Ovary (tissue), 9 donors: ENCODE measurements around the gene OR2D2. TPM values are rescaled to one million over a fixed set of nuclear protein-coding genes. Genes with fewer than 3 reads are reported as not detected.

Source experiments
- DNase-seq, 5 donors: peaks; one replicate each; pipeline ENCODE4 v3.0.0-alpha.2; 2019 to 2020
- H3K27ac ChIP-seq, 2 donors: fragments of 200-600 bp; one replicate each; pipeline versions ENCODE4 v1.5.1 to v1.8.0; 2019 to 2022
- H3K27me3 ChIP-seq: fragments of 200-600 bp; one replicate; pipeline ENCODE4 v1.8.0; 2022
- H3K36me3 ChIP-seq: fragments of 200-600 bp; sonication (generic); one replicate; pipeline ENCODE4 v1.5.1; 2019
- H3K4me1 ChIP-seq: one replicate; pipeline ENCODE4 v1.8.1; 2013; ENCODE audit warnings: mild to moderate bottlenecking, moderate library complexity; ENCODE audit not compliant: insufficient read depth
- H3K4me3 ChIP-seq: fragments of 200-600 bp; sonication (generic); one replicate; pipeline ENCODE4 v1.5.1; 2017
- H3K9me3 ChIP-seq, 2 donors: fragments of 200-600 bp in 1 of 2; sonication (generic) in 1 of 2; one replicate each; pipeline versions ENCODE4 v1.5.1 to v1.8.1; 2013 to 2019; ENCODE audit warnings: mild to moderate bottlenecking in 1 of 2, moderate library complexity in 1 of 2
- EP300 ChIP-seq: sonication (generic); formaldehyde crosslinking; IDR thresholded peaks from one replicate; pipeline ENCODE4 v1.6.1; 2017; ENCODE audit warnings: antibody characterized with exemption
- POLR2A ChIP-seq: fragments of 450-650 bp; IDR thresholded peaks from one replicate; pipeline ENCODE4 v1.6.1; 2017; ENCODE audit warnings: antibody characterized with exemption, mild to moderate bottlenecking, moderate library complexity
- WGBS, 3 donors: extraction: QIAGEN DNeasy Blood & Tissue Kit in 1 of 3; methylation state at CpG; one replicate each; pipeline versions ENCODE4 v1.1.5 to v1.1.7; 2013 to 2017; 5-methylcytosine and 5-hydroxymethylcytosine counted together
- intact Hi-C, 4 donors: fragments of 100-400 bp; cut with DNase I; formaldehyde crosslinking; loops; one replicate each; pipeline versions ENCODE4 v1.11.0 to v1.15.1; 2022 to 2023
- polyA plus RNA-seq, 2 donors: library from polyadenylated mRNA; stranded (reverse); fragments of 200-250 nt in 1 of 2; fragments of 350-450 nt in 1 of 2; fragmentation: Illumina TruSeq in 1 of 2; extraction: RNeasy Lipid Tissue Mini Kit (QIAGEN cat#74804) in 1 of 2; gene quantifications; one replicate each; pipeline ENCODE4 v1.2.3, GENCODE V29; 2013 to 2014
- total RNA-seq, 7 donors: library from RNA; depleted of rRNA in 2 of 7; stranded (reverse); fragments of >200 nt in 2 of 7; fragmentation: NEBNext Ultra II Directional in 3 of 7; extraction: Animal tissue kit (Norgen Biotek cat#: 25700) in 3 of 7; gene quantifications; one replicate each; pipeline versions ENCODE4 v1.1.0 to v1.2.4, GENCODE V29; 2016 to 2023
- TF ChIP-seq, protein P1 (sequence below), 3 donors: fragments of 450-650 bp in 2 of 3; fragments of 200-600 bp in 1 of 3; IDR thresholded peaks; one replicate each; pipeline versions ENCODE4 v1.5.1 to v1.8.0; 2016 to 2022; ENCODE audit warnings: antibody characterized with exemption in 3 of 3, mild to moderate bottlenecking in 1 of 3
- donor health status: DM: no; HTN: no; CAD: no; lungs with moderate emphysema.
- donor health status: DM: no; HTN: no; CAD: no.
- donor health status: Bipolar disorder and iron deficiency.
- donor health status: DM: yes; HTN: yes; CAD: no.
- donor health status: DM: no; HTN: no; CAD: no.
- donor health status: DM: yes; HTN: yes; CAD: no.

The OR2D2 gene
- total and polyA plus RNA-seq, 9 donors, result 0.22 to 0.92 TPM; not detected in 7

DNA sequence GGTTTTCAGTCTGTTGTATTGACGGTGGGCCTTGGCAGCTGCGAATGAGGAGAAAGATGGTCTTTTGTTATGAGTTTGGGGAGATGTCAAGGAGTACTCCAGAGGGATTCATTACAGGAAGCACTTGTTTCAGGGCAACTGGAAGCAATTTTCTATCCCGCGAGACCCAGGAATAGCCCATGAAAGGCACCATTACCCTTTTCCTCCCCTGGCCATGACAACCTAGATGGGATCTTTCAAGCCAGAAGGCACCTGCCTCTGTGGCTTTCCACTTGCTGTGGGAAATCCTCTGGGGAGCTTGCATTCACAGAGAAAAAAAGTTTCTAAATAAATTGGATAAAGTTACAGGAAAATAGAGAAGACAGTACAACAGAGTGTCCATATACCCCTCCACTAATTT, 36.6 kb upstream of the OR2D2 start:
- Histone ChIP-seq H3K36me3 (no peaks in the 10 kb centered on the region), H3K27me3 (no peaks in the 10 kb centered on the region), H3K4me1 (peaks cover 3% of the 10 kb centered on the region), H3K9me3 (no peaks in the 10 kb centered on the region), H3K27ac (no peak overlapping the region), H3K4me3 (no peak overlapping the region)
- DNase-seq, result no peak
- intact Hi-C loops, result no loop called here
- TF ChIP-seq POLR2A (no peak), EP300 (no peak)
- TF ChIP-seq, protein P1, sequence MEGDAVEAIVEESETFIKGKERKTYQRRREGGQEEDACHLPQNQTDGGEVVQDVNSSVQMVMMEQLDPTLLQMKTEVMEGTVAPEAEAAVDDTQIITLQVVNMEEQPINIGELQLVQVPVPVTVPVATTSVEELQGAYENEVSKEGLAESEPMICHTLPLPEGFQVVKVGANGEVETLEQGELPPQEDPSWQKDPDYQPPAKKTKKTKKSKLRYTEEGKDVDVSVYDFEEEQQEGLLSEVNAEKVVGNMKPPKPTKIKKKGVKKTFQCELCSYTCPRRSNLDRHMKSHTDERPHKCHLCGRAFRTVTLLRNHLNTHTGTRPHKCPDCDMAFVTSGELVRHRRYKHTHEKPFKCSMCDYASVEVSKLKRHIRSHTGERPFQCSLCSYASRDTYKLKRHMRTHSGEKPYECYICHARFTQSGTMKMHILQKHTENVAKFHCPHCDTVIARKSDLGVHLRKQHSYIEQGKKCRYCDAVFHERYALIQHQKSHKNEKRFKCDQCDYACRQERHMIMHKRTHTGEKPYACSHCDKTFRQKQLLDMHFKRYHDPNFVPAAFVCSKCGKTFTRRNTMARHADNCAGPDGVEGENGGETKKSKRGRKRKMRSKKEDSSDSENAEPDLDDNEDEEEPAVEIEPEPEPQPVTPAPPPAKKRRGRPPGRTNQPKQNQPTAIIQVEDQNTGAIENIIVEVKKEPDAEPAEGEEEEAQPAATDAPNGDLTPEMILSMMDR (IDR thresholded peaks at IDR 0.05), result no peak
- WGBS, 3 donors, result 70 to 73% (median 70%) methylated on average over 4 of the region's 4 CpGs

DNA sequence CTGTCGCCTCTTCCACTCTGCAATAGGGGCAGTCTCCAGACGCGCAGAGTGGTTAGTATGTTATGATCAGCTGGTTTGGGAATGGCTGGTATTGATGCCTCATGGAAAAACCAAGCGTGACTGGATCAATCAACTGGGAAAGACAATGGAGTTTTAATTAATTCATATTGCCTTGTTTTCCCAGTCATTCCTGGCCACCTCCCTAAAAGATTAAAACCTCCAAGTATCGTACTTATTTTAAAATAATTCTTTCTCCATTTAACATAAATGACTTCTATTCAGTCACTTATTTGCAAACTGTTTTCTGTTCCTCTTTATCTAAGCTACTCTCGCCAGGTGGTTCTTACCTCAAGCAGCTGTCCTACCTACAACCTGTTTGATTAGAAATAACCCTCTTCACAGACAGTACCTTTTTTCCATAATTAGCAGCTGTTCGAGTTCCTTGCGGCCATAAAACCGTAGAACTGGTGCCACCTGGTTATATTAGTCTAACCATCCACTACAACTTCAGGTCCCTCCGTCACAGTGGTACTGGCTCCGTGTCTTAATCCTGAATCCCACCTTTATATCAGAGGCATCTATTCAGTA, 34.8 kb upstream of the OR2D2 start:
- no peaks in the 10 kb centered on the region for H3K9me3 ChIP-seq
- no peak overlapping the region for H3K27ac ChIP-seq
- no peak for TF ChIP-seq POLR2A
- TF ChIP-seq EP300, result no peak
- TF ChIP-seq, protein P1 (IDR thresholded peaks at IDR 0.05), result no peak
- H3K4me3 ChIP-seq, result peak overlapping the region; percentile 49
- H3K4me1 ChIP-seq, result peaks cover 3% of the 10 kb centered on the region
- intact Hi-C loops, result no loop called here
- 2 to 11% (median 5%) methylated on average over 11 of the region's 11 CpGs for WGBS, 3 donors
- H3K27me3 ChIP-seq, result no peaks in the 10 kb centered on the region
- no peak for DNase-seq
- no peaks in the 10 kb centered on the region for H3K36me3 ChIP-seq

DNA sequence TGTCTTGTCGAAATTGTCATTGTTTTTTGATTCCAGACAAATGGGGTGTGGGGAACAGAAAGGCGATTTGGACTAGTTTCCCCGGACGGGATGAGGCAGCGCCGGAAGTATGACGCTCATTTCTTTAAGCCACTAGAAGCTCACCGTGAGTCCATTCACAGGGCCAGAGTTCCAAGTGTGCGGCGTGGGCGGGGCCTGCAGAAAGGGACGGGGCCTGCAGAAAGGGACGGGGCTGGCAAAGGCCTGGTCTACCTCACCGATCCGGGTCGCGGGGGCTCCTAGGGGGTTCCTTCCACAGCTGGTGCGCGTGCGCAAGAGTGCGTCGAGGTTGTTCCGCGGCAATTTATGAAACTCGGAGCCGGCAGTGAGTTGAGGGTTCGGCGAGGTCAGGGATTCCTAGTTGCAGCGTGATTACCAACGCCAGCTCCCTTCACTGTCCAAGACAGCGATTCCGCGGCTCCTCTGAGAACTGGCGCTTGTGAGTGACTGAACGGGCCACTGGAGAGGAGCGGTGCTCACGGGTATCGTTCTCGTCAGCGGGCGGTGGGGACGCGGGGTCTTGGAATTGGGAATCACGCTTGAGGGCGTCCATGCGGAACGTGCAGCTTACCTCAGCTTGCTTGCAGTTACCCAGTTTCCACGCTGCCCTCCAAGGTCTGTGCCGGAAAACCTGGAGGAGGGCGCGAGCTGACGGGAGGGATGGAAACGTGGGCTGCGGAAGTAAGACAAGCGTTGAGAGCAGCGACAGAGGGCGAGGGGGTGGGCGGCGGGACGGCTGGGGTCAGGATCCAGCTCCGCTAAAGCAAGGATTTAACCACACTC, 34.1 kb upstream of the OR2D2 start, which contains the start of gene ZNF215:
Gene ZNF215, plus strand, starts transcription at position 219 of the 822 bp plus-strand sequence. CDS start 5,847 bp downstream, outside the sequence.
- Histone ChIP-seq H3K9me3 (no peaks in the 10 kb centered on the region), H3K36me3 (no peaks in the 10 kb centered on the region), H3K27ac (no peak within 1 kb of the TSS), H3K27me3 (no peaks in the 10 kb centered on the region), H3K4me3 (peak within 1 kb of the TSS; percentile 49), H3K4me1 (peaks cover 3% of the 10 kb centered on the region)
- 0 to 1% (median 1%) methylated on average over 59 to 61 of the region's 61 CpGs for WGBS, 3 donors
- intact Hi-C loops, result no loop called here
- TF ChIP-seq POLR2A (no peak), EP300 (no peak)
- TF ChIP-seq, protein P1 (IDR thresholded peaks at IDR 0.05), result no peak
- peak; percentile 47 to 75 (median 67) for DNase-seq

DNA sequence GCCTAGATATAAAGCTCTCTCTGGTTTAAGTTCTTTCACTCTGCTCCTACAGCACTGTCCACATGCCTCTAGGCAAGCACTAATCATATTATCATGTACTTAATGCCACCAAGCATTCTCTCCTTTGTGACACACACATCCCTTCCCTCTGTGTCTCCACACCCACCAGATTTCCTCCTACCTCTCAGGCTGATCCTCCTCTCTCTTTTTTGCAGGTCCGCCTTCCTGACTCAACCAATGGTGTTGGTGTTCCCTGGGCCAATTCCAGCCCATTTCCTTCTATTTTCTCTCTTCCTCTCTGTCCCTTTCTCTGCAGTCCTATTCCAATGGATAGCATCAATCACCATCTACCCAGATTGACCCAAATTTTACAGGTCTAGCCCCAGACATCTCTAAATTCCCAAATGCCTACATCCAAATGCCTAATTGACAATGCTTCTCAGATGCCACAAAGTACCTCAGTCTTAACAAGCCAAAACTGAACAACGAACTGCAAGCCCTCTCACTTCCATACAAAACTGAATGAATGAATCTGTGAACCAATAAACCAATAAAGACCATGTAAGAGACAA, 33.4 kb upstream of the OR2D2 start:
- 40 to 52% (median 42%) methylated on average over 2 of the region's 2 CpGs for WGBS, 3 donors
- TF ChIP-seq, protein P1 (IDR thresholded peaks at IDR 0.05), result no peak
- TF ChIP-seq EP300 (no peak), POLR2A (no peak)
- Histone ChIP-seq H3K36me3 (no peaks in the 10 kb centered on the region), H3K27me3 (no peaks in the 10 kb centered on the region), H3K4me1 (peaks cover 3% of the 10 kb centered on the region), H3K27ac (no peak overlapping the region), H3K4me3 (peak overlapping the region; percentile 49), H3K9me3 (no peaks in the 10 kb centered on the region)
- no peak for DNase-seq
- intact Hi-C loops, result no loop called here
